PC-9 (cell line): ENCODE measurements around the gene TRMT5. TPM values are rescaled to one million over a fixed set of nuclear protein-coding genes. Genes with fewer than 3 reads are reported as not detected.

Source experiments
- BruUV-seq: library from RNA; stranded (reverse); fragments of 400-500 nt; replicated peaks from 2 replicates; lab custom pipeline; 2021; lab: Mats Ljungman, UMichigan
- CTCF ChIA-PET: fragments of 300-600 bp; sonication (Branson Sonifier 250); formaldehyde crosslinking; loops from one replicate; lab custom pipeline; 2022; ENCODE audit warnings: antibody characterized with exemption; lab: Charles Lee
- POLR2A ChIA-PET: fragments of 300-600 bp; sonication (Branson Sonifier 250); formaldehyde crosslinking; loops from one replicate; lab custom pipeline; 2022; ENCODE audit warnings: antibody characterized with exemption; ENCODE audit not compliant: unreplicated experiment; lab: Charles Lee
- DNase-seq, 2 experiments: peaks; one replicate each; pipeline versions ENCODE4 v3.0.0 to v3.0.0-alpha.2; 2015 to 2022; ENCODE audit warnings: mixed read lengths in 1 of 2
- H2AFZ ChIP-seq: fragments of 200-600 bp; sonication (generic); 2 replicates; pipeline ENCODE4 v1.8.1; 2017; ENCODE audit warnings: antibody characterized with exemption
- H3F3A ChIP-seq: fragments of 200-600 bp; sonication (generic); 2 replicates; pipeline ENCODE4 v1.8.1; 2017; ENCODE audit warnings: antibody characterized with exemption, mild to moderate bottlenecking, low read depth; ENCODE audit not compliant: insufficient read depth
- H3K27ac ChIP-seq: fragments of 200-600 bp; sonication (generic); 2 replicates; pipeline ENCODE4 v1.6.1; 2016; ENCODE audit warnings: mixed run types
- H3K27me3 ChIP-seq: fragments of 200-600 bp; sonication (generic); 2 replicates; pipeline ENCODE4 v1.6.1; 2016; ENCODE audit warnings: low read depth, mixed run types; ENCODE audit not compliant: insufficient read depth
- H3K36me3 ChIP-seq: fragments of 200-600 bp; sonication (generic); 2 replicates; pipeline ENCODE4 v1.6.1; 2016; ENCODE audit warnings: low read depth, mixed run types
- H3K4me1 ChIP-seq: fragments of 200-600 bp; sonication (generic); replicated peaks from 2 replicates; pipeline ENCODE4 v1.6.1; 2016; ENCODE audit warnings: mixed run types; ENCODE audit not compliant: insufficient read depth
- H3K4me2 ChIP-seq: fragments of 200-600 bp; sonication (generic); 2 replicates; pipeline ENCODE4 v1.6.1; 2017; ENCODE audit warnings: mixed run types
- H3K4me3 ChIP-seq: fragments of 200-600 bp; sonication (generic); 2 replicates; pipeline ENCODE4 v1.6.1; 2016; ENCODE audit warnings: mixed run types
- H3K79me2 ChIP-seq: fragments of 200-600 bp; sonication (generic); 2 replicates; pipeline ENCODE4 v1.6.1; 2017; ENCODE audit warnings: low read depth, mixed run types
- H3K9me2 ChIP-seq: fragments of 200-600 bp; sonication (generic); 2 replicates; pipeline ENCODE4 v1.8.1; 2017; ENCODE audit warnings: mild to moderate bottlenecking; ENCODE audit not compliant: insufficient read depth
- H3K9me3 ChIP-seq: fragments of 200-600 bp; sonication (generic); 2 replicates; pipeline ENCODE4 v1.8.1; 2016; ENCODE audit warnings: low read depth; ENCODE audit not compliant: insufficient read depth
- H4K20me1 ChIP-seq: fragments of 200-600 bp; sonication (generic); 2 replicates; pipeline ENCODE4 v1.8.1; 2017; ENCODE audit not compliant: insufficient read depth
- CTCF ChIP-seq: fragments of 200-600 bp; sonication (generic); conservative IDR thresholded peaks from 2 replicates; pipeline ENCODE4 v1.6.1; 2017; ENCODE audit warnings: mixed run types, antibody characterized with exemption, mild to moderate bottlenecking, moderate library complexity
- EZH2 ChIP-seq: fragments of 200-600 bp; sonication (generic); IDR thresholded peaks from 2 replicates; pipeline ENCODE4 v1.8.0; 2017; ENCODE audit warnings: antibody characterized with exemption, low read depth
- intact Hi-C: fragments of 100-400 bp; cut with micrococcal nuclease; formaldehyde crosslinking; loops from one replicate; pipeline ENCODE4 v1.10.0; 2022; ENCODE audit not compliant: unreplicated experiment
- total RNA-seq: library from RNA; stranded (reverse); gene quantifications from 2 replicates; pipeline ENCODE4 v1.2.3, GENCODE V29; 2021

TRMT5 gene
- total RNA-seq, 1 experiment from 2014 or later: 17.6 TPM

- H3K9me2 ChIP-seq: no peaks in the 10 kb centered on the region
Measured at GRCh38 chr14:60944204-60944603, 36.7 kb downstream of the TRMT5 start.

GRCh38 chr14:60943637-60944032 lies 37.2 kb downstream of the TRMT5 start:
- CTCF ChIA-PET: no interaction called here
- Histone ChIP-seq H3K27me3 (no peaks in the 10 kb centered on the region), H3K79me2 (no peaks in the 10 kb centered on the region), H3K36me3 (no peaks in the 10 kb centered on the region), H4K20me1 (no peaks in the 10 kb centered on the region), H3K4me1 (no peaks in the 10 kb centered on the region), H3K4me3 (no peak overlapping the region), H3F3A (no peaks in the 10 kb centered on the region; the same call in 1 of the 2 replicates), H3K27ac (no peak overlapping the region), H2AFZ (no peak overlapping the region), H3K4me2 (no peak overlapping the region), H3K9me3 (no peaks in the 10 kb centered on the region), H3K9me2 (no peaks in the 10 kb centered on the region)
- no peak for TF ChIP-seq EZH2
- no peak for TF ChIP-seq CTCF
- intact Hi-C loops: no loop called here
- DNase-seq: no peak
- POLR2A ChIA-PET: no interaction called here
- no TSS peak for BruUV-seq

More at GRCh38 chr14:60944204-60944603, 36.7 kb downstream of the TRMT5 start:
- intact Hi-C loops: no loop called here
- H4K20me1 ChIP-seq: no peaks in the 10 kb centered on the region
- no peak overlapping the region for H3K4me2 ChIP-seq
- DNase-seq: no peak
- no peak overlapping the region for H3K4me3 ChIP-seq
- BruUV-seq: no TSS peak
- TF ChIP-seq CTCF (no peak), EZH2 (no peak)
- no peaks in the 10 kb centered on the region for H3K79me2 ChIP-seq
- CTCF ChIA-PET: no interaction called here
- H3F3A ChIP-seq: peaks cover 3% of the 10 kb centered on the region; the same call in 1 of the 2 replicates
- no peak overlapping the region for H2AFZ ChIP-seq
- no peaks in the 10 kb centered on the region for H3K27me3 ChIP-seq
- H3K9me3 ChIP-seq: no peaks in the 10 kb centered on the region
- H3K27ac ChIP-seq: no peak overlapping the region
- POLR2A ChIA-PET: no interaction called here
- H3K36me3 ChIP-seq: no peaks in the 10 kb centered on the region
- H3K4me1 ChIP-seq: no peaks in the 10 kb centered on the region

- intact Hi-C loops: no loop called here
- BruUV-seq: no TSS peak
- 0 out of 2 replicates have a peak, but pooled peaks cover 4% of the 10 kb centered on the region for H3K9me2 ChIP-seq
- no peak for DNase-seq
- 0 out of 2 replicates have a peak, but pooled peaks cover 4% of the 10 kb centered on the region for H3K79me2 ChIP-seq
- no peaks in the 10 kb centered on the region for H3K9me3 ChIP-seq
- TF ChIP-seq CTCF (no peak), EZH2 (no peak)
- no peaks in the 10 kb centered on the region for H3K36me3 ChIP-seq
- no peaks in the 10 kb centered on the region for H3K4me1 ChIP-seq
- H3K4me2 ChIP-seq: no peak overlapping the region
- ChIA-PET POLR2A (interaction anchor here (0.9 kb wide), 1 partner anchor 127 kb away, joined by 4 read pairs; no protein-coding TSS in a partner anchor), CTCF (no interaction called here)
- H3K27ac ChIP-seq: no peak overlapping the region
- no peak overlapping the region for H3K4me3 ChIP-seq
- no peaks in the 10 kb centered on the region for H3K27me3 ChIP-seq
- H3F3A ChIP-seq: no peaks in the 10 kb centered on the region
- no peak overlapping the region for H2AFZ ChIP-seq
- 0 out of 2 replicates have a peak, but pooled peaks cover 6% of the 10 kb centered on the region for H4K20me1 ChIP-seq
Measured at GRCh38 chr14:60935319-60935718, 45.6 kb downstream of the TRMT5 start.
